B cell (primary cell): Measurements from ENCODE around the gene ITPR2.

Experiments used
- EZH2 ChIP-seq: IDR thresholded peaks from 2 replicates; pipeline ENCODE4 v1.6.1; 2012; ENCODE audit warnings: borderline replicate concordance, low read depth, mild to moderate bottlenecking, moderate library complexity, low read length; ENCODE audit not compliant: insufficient read depth, poor library complexity, severe bottlenecking
- TF ChIP-seq, protein P1 (sequence below): fragments of 200-600 bp; IDR thresholded peaks from one replicate; pipeline ENCODE4 v1.8.0; 2022; ENCODE audit warnings: antibody characterized with exemption, mild to moderate bottlenecking

DNA sequence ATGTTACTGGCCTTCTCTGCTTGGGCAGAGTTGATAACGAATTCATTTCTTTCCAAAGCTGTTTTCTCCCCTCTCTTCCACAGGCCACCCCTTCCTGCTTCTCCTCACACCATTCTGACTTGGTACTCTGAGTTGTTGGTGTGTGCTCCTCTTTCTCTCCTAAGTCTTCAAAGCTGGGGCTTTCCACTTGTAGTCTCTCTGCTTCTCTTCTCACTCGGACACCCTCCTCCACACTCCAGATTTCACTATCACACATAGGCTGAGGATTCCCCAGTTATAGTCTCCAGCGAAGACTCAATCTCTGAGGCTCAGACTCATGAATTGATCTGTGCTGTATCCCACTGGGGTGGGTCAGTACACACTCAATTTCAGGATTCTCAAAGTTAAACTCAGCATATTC lies 436.6 kb downstream of the ITPR2 start:
- TF ChIP-seq, protein P1, sequence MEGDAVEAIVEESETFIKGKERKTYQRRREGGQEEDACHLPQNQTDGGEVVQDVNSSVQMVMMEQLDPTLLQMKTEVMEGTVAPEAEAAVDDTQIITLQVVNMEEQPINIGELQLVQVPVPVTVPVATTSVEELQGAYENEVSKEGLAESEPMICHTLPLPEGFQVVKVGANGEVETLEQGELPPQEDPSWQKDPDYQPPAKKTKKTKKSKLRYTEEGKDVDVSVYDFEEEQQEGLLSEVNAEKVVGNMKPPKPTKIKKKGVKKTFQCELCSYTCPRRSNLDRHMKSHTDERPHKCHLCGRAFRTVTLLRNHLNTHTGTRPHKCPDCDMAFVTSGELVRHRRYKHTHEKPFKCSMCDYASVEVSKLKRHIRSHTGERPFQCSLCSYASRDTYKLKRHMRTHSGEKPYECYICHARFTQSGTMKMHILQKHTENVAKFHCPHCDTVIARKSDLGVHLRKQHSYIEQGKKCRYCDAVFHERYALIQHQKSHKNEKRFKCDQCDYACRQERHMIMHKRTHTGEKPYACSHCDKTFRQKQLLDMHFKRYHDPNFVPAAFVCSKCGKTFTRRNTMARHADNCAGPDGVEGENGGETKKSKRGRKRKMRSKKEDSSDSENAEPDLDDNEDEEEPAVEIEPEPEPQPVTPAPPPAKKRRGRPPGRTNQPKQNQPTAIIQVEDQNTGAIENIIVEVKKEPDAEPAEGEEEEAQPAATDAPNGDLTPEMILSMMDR, result no peak
- TF ChIP-seq EZH2, result no peak
